A549 (cell line): ENCODE data around the gene TRMU. TPM values are rescaled to one million over a fixed set of nuclear protein-coding genes. Genes with fewer than 3 reads are reported as not detected.

Source experiments
- ATAC-seq, 2 experiments: fragments of 200-7000 bp in 1 of 2; fragments of >200 bp in 1 of 2; cut with Nextera tagmentation in 1 of 2; cut with Tn5 transposase in 1 of 2; 3 replicates each; pipeline versions ENCODE4 v1.8.0 to v1.9.1; 2018 to 2020; ENCODE audit warnings: mild to moderate bottlenecking in 1 of 2, moderate library complexity in 1 of 2
- CTCF ChIA-PET: fragments of 300-600 bp; sonication (Branson Sonifier 250); formaldehyde crosslinking; extraction: SDS; loops from one replicate; lab custom pipeline; 2021; ENCODE audit warnings: antibody characterized with exemption, inconsistent platforms; lab: Yijun Ruan, JAX
- POLR2A ChIA-PET: fragments of 350-600 bp; formaldehyde crosslinking; extraction: SDS; loops from one replicate; lab custom pipeline; 2021; ENCODE audit warnings: antibody characterized with exemption, inconsistent platforms; lab: Yijun Ruan, JAX
- DNase-seq, 2 experiments: peaks; one replicate each; pipeline versions ENCODE4 v3.0.0 to v3.0.0-alpha.2; 2011 to 2016; ENCODE audit warnings: low read depth in 1 of 2, low spot score in 1 of 2
- FAIRE-seq: peaks from 2 replicates; lab custom pipeline; 2011; peaks lifted over from hg19 to GRCh38; lab: Jason Lieb, UNC
- H3K27ac ChIP-seq, 2 experiments: fragments of >200 bp; sonication (Bioruptor Twin); formaldehyde crosslinking; 3 replicates each; pipeline ENCODE4 v1.5.1; 2016 to 2017
- H3K4me1 ChIP-seq: fragments of >200 bp; sonication (Bioruptor Twin); formaldehyde crosslinking; 3 replicates; pipeline ENCODE4 v1.6.1; 2016
- H3K4me2 ChIP-seq: fragments of >200 bp; sonication (Bioruptor Twin); formaldehyde crosslinking; 3 replicates; pipeline ENCODE4 v1.6.1; 2016
- H3K4me3 ChIP-seq: fragments of >200 bp; sonication (Bioruptor Twin); formaldehyde crosslinking; 3 replicates; pipeline ENCODE4 v1.5.1; 2016
- H3K9me3 ChIP-seq: fragments of >200 bp; sonication (Bioruptor Twin); formaldehyde crosslinking; 3 replicates; pipeline ENCODE4 v1.6.1; 2016
- BHLHE40 ChIP-seq: IDR thresholded peaks from 2 replicates; pipeline ENCODE4 v1.6.1; 2012; ENCODE audit warnings: low read depth, low read length, inconsistent platforms
- CHD4 ChIP-seq: fragments of 200-600 bp; sonication (generic); IDR thresholded peaks from 2 replicates; pipeline ENCODE4 v1.6.1; 2016; ENCODE audit warnings: antibody characterized with exemption, mild to moderate bottlenecking, borderline replicate concordance
- FOSL2 ChIP-seq, 2 experiments: fragments of 450-650 bp in 1 of 2; fragments of >200 bp in 1 of 2; sonication (Bioruptor Twin) in 1 of 2; formaldehyde crosslinking; IDR thresholded peaks; 2 replicates each; pipeline versions ENCODE4 v1.5.0 to v1.6.1; 2016 to 2020; ENCODE audit warnings: mild to moderate bottlenecking in 1 of 2, moderate library complexity in 1 of 2
- GATA3 ChIP-seq: IDR thresholded peaks from 2 replicates; pipeline ENCODE4 v1.6.1; 2012; ENCODE audit warnings: borderline replicate concordance
- HDAC2 ChIP-seq: fragments of 200-600 bp; sonication (generic); IDR thresholded peaks from 2 replicates; pipeline ENCODE4 v1.6.1; 2016
- HEYL ChIP-seq: fragments of 250-450 bp; sonication (Bioruptor Pico); IDR thresholded peaks from 2 replicates; pipeline ENCODE4 v1.8.0; 2021; ENCODE audit warnings: mild to moderate bottlenecking, moderate library complexity
- HOXA7 ChIP-seq: fragments of 250-450 bp; sonication (Bioruptor Pico); IDR thresholded peaks from 2 replicates; pipeline ENCODE4 v1.5.0; 2020; ENCODE audit warnings: mild to moderate bottlenecking, moderate library complexity
- HOXB5 ChIP-seq: fragments of 250-450 bp; sonication (Bioruptor Pico); IDR thresholded peaks from 2 replicates; pipeline ENCODE4 v1.5.0; 2020; ENCODE audit warnings: mild to moderate bottlenecking, moderate library complexity
- JUN ChIP-seq, 2 experiments: fragments of >200 bp; sonication (Bioruptor Twin); formaldehyde crosslinking; IDR thresholded peaks; 2 replicates in 1 of 2; 3 replicates in 1 of 2; pipeline ENCODE4 v1.6.1; 2016 to 2017
- JUNB ChIP-seq: fragments of >200 bp; sonication (Bioruptor Twin); formaldehyde crosslinking; IDR thresholded peaks from 2 replicates; pipeline ENCODE4 v1.6.1; 2016
- KDM5A ChIP-seq: fragments of 200-600 bp; sonication (generic); IDR thresholded peaks from 2 replicates; pipeline ENCODE4 v1.6.1; 2016; ENCODE audit warnings: antibody characterized with exemption, mild to moderate bottlenecking
- MAFK ChIP-seq: fragments of 450-650 bp; IDR thresholded peaks from 2 replicates; pipeline ENCODE4 v1.6.1; 2014; ENCODE audit not compliant: partially characterized antibody
- MYC ChIP-seq: IDR thresholded peaks from 2 replicates; pipeline ENCODE4 v1.6.1; 2012; ENCODE audit warnings: mild to moderate bottlenecking, inconsistent platforms, low read length, improper control_type of control experiment, borderline replicate concordance
- NPAS2 ChIP-seq: fragments of 250-450 bp; sonication (Bioruptor Pico); IDR thresholded peaks from 2 replicates; pipeline ENCODE4 v1.8.0; 2022; ENCODE audit warnings: mild to moderate bottlenecking, moderate library complexity, borderline replicate concordance
- POLR2A ChIP-seq: IDR thresholded peaks from 2 replicates; pipeline ENCODE4 v1.6.1; 2012; ENCODE audit warnings: mild to moderate bottlenecking, low read length
- RCOR1 ChIP-seq: fragments of 150-350 bp; IDR thresholded peaks from 2 replicates; pipeline ENCODE4 v1.6.1; 2014; ENCODE audit warnings: antibody characterized with exemption, low read length, low read depth
- RNF2 ChIP-seq: fragments of 200-600 bp; sonication (generic); IDR thresholded peaks from 2 replicates; pipeline ENCODE4 v1.6.1; 2016; ENCODE audit warnings: low read depth, mild to moderate bottlenecking, antibody characterized with exemption, moderate library complexity, borderline replicate concordance
- TFCP2L1 ChIP-seq: fragments of 250-450 bp; sonication (Bioruptor Pico); IDR thresholded peaks from 2 replicates; pipeline ENCODE4 v1.5.0; 2021; ENCODE audit warnings: mild to moderate bottlenecking
- ZSCAN20 ChIP-seq: fragments of 250-450 bp; sonication (Bioruptor Pico); IDR thresholded peaks from 2 replicates; pipeline ENCODE4 v1.8.0; 2022; ENCODE audit warnings: mild to moderate bottlenecking, moderate library complexity
- WGBS: methylation state at CpG from one replicate; pipeline ENCODE4 v1.1.6; 2017; ENCODE audit errors: missing lambda C conversion rate; 5-methylcytosine and 5-hydroxymethylcytosine counted together
- polyA plus RNA-seq, 4 experiments: library from polyadenylated mRNA; depleted of rRNA in 3 of 4; stranded (reverse); fragments of >200 nt; fragmentation: RNase III in 1 of 4; extraction: RNeasy Plus Mini Kit Qiagen cat#74134 plus additional on column Dnase treatment in 1 of 4; gene quantifications; 2 replicates in 3 of 4; 3 replicates in 1 of 4; pipeline ENCODE4 v1.2.3, GENCODE V29; 2011 to 2017
- TF ChIP-seq, protein P1 (sequence below): fragments of >200 bp; sonication (Bioruptor Twin); formaldehyde crosslinking; IDR thresholded peaks from 3 replicates; pipeline ENCODE4 v1.5.1; 2016
- TF ChIP-seq, protein P2 (sequence below): fragments of 150-350 bp; IDR thresholded peaks from 2 replicates; pipeline ENCODE4 v1.6.1; 2014; ENCODE audit warnings: low read depth, mild to moderate bottlenecking, low read length
- TF ChIP-seq, protein P3 (sequence below): fragments of 450-650 bp; IDR thresholded peaks from 2 replicates; pipeline ENCODE4 v1.6.1; 2014; ENCODE audit warnings: antibody characterized with exemption
- TF ChIP-seq, protein P4 (sequence below): fragments of >200 bp; sonication (Bioruptor Twin); formaldehyde crosslinking; IDR thresholded peaks from 3 replicates; pipeline ENCODE4 v1.6.1; 2016
- TF ChIP-seq, protein P5 (sequence below): fragments of 200-600 bp; sonication (generic); IDR thresholded peaks from 2 replicates; pipeline ENCODE4 v1.6.1; 2016; ENCODE audit warnings: antibody characterized with exemption, mild to moderate bottlenecking, moderate library complexity
- TF ChIP-seq, protein P6 (sequence below): IDR thresholded peaks from 2 replicates; pipeline ENCODE4 v1.6.1; 2012

Gene TRMU
- polyA plus RNA-seq, 2 of the 4 experiments (the other 2 are of a cell fraction), result 33.4 to 44.1 TPM

DNA sequence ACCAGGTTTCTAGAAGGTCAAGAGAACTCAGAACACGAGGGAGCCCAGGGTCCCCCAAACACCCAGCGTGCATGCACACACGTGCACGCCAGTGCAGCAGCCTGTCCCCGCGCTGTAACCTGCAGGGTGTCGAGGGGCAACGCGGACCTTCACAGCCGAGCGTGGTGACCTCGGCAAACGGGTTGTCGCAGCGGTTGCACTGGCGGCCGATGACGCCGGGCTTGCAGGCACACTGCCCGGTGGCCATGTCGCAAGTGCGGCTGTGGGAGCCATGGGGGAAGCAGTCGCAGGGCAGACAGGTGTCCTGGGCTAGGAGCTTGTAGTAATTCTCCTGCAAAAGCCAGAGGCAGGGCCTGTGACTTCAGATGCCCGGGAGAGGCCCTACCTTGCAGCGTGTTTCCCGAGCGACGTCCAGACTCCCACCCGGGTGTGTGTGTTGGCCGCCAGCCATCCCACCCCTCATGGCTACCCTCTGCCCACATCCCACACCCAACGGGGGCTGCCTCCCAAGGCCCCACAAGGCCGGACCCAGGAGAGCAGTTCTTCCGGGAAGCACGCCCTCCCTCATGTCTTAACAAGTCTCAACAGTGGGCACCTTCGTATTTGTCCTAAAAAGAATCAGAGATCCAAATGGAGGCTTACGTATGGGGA, 56.1 kb downstream of the TRMU start:
- no peak for DNase-seq
- WGBS, result 95% methylated on average over 26 of the region's 36 CpGs
- H3K9me3 ChIP-seq, result no peaks in the 10 kb centered on the region
- TF ChIP-seq HDAC2 (no peak), HOXA7 (CRISPR knock-in tag) (no peak), POLR2A (no peak), GATA3 (no peak), HOXB5 (CRISPR knock-in tag) (no peak), JUNB (no peak), MAFK (no peak)
- TF ChIP-seq, protein P1, sequence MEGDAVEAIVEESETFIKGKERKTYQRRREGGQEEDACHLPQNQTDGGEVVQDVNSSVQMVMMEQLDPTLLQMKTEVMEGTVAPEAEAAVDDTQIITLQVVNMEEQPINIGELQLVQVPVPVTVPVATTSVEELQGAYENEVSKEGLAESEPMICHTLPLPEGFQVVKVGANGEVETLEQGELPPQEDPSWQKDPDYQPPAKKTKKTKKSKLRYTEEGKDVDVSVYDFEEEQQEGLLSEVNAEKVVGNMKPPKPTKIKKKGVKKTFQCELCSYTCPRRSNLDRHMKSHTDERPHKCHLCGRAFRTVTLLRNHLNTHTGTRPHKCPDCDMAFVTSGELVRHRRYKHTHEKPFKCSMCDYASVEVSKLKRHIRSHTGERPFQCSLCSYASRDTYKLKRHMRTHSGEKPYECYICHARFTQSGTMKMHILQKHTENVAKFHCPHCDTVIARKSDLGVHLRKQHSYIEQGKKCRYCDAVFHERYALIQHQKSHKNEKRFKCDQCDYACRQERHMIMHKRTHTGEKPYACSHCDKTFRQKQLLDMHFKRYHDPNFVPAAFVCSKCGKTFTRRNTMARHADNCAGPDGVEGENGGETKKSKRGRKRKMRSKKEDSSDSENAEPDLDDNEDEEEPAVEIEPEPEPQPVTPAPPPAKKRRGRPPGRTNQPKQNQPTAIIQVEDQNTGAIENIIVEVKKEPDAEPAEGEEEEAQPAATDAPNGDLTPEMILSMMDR, result no peak
- TF ChIP-seq, protein P2, sequence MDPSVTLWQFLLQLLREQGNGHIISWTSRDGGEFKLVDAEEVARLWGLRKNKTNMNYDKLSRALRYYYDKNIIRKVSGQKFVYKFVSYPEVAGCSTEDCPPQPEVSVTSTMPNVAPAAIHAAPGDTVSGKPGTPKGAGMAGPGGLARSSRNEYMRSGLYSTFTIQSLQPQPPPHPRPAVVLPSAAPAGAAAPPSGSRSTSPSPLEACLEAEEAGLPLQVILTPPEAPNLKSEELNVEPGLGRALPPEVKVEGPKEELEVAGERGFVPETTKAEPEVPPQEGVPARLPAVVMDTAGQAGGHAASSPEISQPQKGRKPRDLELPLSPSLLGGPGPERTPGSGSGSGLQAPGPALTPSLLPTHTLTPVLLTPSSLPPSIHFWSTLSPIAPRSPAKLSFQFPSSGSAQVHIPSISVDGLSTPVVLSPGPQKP, result no peak
- TF ChIP-seq, protein P3, sequence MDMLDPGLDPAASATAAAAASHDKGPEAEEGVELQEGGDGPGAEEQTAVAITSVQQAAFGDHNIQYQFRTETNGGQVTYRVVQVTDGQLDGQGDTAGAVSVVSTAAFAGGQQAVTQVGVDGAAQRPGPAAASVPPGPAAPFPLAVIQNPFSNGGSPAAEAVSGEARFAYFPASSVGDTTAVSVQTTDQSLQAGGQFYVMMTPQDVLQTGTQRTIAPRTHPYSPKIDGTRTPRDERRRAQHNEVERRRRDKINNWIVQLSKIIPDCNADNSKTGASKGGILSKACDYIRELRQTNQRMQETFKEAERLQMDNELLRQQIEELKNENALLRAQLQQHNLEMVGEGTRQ, result no peak
- TF ChIP-seq, protein P4, sequence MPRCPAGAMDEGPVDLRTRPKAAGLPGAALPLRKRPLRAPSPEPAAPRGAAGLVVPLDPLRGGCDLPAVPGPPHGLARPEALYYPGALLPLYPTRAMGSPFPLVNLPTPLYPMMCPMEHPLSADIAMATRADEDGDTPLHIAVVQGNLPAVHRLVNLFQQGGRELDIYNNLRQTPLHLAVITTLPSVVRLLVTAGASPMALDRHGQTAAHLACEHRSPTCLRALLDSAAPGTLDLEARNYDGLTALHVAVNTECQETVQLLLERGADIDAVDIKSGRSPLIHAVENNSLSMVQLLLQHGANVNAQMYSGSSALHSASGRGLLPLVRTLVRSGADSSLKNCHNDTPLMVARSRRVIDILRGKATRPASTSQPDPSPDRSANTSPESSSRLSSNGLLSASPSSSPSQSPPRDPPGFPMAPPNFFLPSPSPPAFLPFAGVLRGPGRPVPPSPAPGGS, result no peak
- TF ChIP-seq, all 56 proteins: peak for 0
- Histone ChIP-seq H3K4me3 (no peak overlapping the region), H3K4me1 (no peaks in the 10 kb centered on the region), H3K27ac (no peak overlapping the region), H3K4me2 (no peak overlapping the region)
- ATAC-seq (no peak), FAIRE-seq (no peak)
- ChIA-PET POLR2A (no interaction called here), CTCF (interaction anchor here (1.4 to 5.0 kb wide), 4 partner anchors 12 to 151 kb away, joined by 5 to 18 read pairs (median 6); no protein-coding TSS in a partner anchor)

DNA sequence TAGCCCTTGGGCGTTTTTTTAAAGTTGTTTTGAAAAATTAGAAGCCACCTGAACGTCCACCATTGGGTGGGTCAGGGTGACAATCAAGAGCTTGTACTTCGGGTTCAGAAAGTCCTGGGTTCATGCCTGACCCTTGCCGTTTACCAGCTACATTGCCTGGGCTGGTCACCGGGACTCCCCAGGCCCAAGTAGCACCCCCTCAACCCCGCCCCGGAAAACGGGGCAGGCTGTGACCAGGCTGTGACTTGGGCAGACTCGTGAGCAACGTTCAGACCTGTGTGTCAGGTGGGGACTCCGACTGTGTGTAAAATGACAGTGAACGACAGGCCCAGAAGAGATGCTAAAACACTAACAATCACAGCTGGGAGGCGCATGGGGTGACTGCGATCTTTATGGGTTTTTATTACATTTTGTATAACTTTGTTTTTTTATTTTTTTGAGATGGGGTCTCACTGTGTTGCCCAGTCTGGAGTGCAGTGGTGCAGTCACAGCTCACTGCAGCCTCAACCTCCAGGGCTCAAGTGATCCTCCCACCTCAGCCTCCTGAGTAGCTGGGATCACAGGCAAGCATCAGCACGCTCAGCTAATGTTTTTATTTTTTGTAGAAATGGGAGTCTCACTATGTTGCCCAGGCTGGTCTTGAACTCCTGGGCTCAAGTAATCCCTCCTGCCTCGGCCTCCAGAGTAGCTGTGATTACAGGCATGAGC, 56.8 kb downstream of the TRMU start:
- no peaks in the 10 kb centered on the region for H3K9me3 ChIP-seq
- CTCF ChIA-PET, result interaction anchor here (0.9 to 5.0 kb wide), 5 partner anchors 9 to 150 kb away, joined by 4 to 18 read pairs (median 6); no protein-coding TSS in a partner anchor
- DNase-seq (no peak), ATAC-seq (no peak), FAIRE-seq (no peak)
- H3K27ac ChIP-seq, result no peak overlapping the region
- no peak overlapping the region for H3K4me3 ChIP-seq
- POLR2A ChIA-PET, result no interaction called here
- WGBS, result 84% methylated on average over 16 of the region's 16 CpGs
- no peaks in the 10 kb centered on the region for H3K4me1 ChIP-seq
- no peak overlapping the region for H3K4me2 ChIP-seq
- TF ChIP-seq, protein P5, sequence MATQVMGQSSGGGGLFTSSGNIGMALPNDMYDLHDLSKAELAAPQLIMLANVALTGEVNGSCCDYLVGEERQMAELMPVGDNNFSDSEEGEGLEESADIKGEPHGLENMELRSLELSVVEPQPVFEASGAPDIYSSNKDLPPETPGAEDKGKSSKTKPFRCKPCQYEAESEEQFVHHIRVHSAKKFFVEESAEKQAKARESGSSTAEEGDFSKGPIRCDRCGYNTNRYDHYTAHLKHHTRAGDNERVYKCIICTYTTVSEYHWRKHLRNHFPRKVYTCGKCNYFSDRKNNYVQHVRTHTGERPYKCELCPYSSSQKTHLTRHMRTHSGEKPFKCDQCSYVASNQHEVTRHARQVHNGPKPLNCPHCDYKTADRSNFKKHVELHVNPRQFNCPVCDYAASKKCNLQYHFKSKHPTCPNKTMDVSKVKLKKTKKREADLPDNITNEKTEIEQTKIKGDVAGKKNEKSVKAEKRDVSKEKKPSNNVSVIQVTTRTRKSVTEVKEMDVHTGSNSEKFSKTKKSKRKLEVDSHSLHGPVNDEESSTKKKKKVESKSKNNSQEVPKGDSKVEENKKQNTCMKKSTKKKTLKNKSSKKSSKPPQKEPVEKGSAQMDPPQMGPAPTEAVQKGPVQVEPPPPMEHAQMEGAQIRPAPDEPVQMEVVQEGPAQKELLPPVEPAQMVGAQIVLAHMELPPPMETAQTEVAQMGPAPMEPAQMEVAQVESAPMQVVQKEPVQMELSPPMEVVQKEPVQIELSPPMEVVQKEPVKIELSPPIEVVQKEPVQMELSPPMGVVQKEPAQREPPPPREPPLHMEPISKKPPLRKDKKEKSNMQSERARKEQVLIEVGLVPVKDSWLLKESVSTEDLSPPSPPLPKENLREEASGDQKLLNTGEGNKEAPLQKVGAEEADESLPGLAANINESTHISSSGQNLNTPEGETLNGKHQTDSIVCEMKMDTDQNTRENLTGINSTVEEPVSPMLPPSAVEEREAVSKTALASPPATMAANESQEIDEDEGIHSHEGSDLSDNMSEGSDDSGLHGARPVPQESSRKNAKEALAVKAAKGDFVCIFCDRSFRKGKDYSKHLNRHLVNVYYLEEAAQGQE, result no peak
- TF ChIP-seq MYC (no peak), CHD4 (no peak), ZSCAN20 (CRISPR knock-in tag) (no peak), KDM5A (no peak), RNF2 (no peak), HDAC2 (no peak), JUN (IDR thresholded peaks at IDR 0.05) (no peak), HOXB5 (CRISPR knock-in tag) (no peak), MAFK (no peak), GATA3 (no peak), RCOR1 (no peak), HEYL (no peak), BHLHE40 (no peak), NPAS2 (CRISPR knock-in tag) (no peak), TFCP2L1 (CRISPR knock-in tag) (no peak), FOSL2 (IDR thresholded peaks at IDR 0.05) (no peak), FOSL2 (CRISPR knock-in tag; IDR thresholded peaks at IDR 0.05) (no peak)
- TF ChIP-seq, protein P2, result no peak
- TF ChIP-seq, protein P6, sequence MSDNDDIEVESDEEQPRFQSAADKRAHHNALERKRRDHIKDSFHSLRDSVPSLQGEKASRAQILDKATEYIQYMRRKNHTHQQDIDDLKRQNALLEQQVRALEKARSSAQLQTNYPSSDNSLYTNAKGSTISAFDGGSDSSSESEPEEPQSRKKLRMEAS, result no peak
